HK-2 (cell line): ENCODE measurements around the gene GPR55.
A peak's percentile ranks its signal among the peaks of the same experiment; 100 is the strongest.

Source experiments
- DNase-seq: peaks from one replicate; pipeline ENCODE4 v3.0.0-alpha.2; 2018; ENCODE audit not compliant: unreplicated experiment

Gene GPR55

DNA sequence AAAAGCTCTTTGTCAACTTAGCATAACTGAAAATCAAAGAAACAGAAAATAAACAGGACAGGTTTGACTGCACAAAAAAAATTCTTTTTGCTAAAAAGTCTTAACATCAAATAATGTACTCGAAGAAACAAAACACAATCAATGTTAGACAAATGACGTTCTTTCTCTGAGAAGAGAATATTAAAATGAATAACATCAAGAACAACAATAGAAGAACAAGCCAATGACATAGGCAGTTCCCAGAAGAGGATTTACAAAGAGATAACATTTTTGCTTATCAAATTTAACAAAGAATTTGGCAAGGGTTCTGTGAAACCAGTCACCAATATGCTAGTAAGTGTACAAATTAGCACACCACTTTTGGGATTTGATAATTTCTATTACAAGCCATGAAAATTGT lies 5.8 kb downstream of the GPR55 start:
- no peak for DNase-seq

- no peak for DNase-seq
Measured at GRCh38 chr2:230916218-230916617, 8.8 kb downstream of the GPR55 start.

DNA sequence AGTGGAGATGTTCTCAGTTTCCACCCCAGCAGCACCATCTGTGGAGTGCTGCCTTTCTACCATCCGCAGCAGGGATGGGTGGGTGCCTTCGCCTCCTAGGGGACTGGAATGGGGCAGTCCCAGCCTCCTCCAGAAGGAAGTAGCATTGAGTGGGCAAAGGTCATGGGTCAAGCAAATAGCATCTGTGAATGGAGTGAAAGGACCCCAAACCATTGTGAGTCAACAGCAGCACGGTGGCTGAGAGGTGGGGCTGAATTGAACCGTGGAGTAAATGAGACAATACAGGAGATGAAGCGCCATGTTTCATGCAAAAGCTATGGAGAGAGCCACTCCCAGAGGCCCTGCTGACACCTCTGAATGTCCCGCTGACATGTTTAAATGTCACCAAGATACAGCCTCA lies 9.7 kb downstream of the GPR55 start:
- no peak for DNase-seq

GRCh38 chr2:230914886-230915285 lies 10.2 kb downstream of the GPR55 start:
- DNase-seq, result no peak

DNA sequence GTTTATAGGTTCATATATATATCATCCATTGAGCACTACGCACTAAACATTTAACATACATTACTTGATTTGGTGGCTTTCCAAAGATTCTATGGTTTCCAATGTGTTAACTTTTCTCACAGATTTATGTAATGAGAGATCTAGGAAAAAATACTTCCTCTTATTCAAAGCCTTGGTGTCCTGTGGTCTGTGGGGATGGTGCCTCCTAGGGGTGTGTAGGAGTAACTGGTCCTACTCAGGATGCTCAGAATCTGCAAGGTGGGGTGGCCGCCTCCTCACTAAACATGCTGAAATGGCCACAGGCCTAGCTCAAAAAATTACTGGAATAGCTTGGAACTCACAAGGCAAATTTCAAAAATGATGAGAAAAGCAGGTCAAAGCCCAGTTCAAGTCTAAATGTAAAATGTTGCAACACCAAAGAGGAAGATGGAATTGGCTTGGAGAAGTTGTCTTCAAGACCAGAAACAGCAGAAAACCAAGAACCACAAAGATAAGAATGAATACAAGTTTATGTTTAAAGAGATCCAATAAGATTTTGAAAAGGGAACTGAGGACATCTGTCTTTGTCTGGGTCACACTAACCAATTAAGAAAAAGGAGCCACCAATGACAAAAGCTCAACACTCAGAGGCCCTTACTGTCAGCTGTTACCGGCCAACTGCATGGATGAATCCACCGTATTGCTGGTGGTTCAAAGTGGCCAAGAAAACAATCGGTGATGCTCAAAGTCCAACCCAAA lies 11.5 kb downstream of the GPR55 start:
- DNase-seq, result no peak

GRCh38 chr2:230912724-230913123 lies 12.3 kb downstream of the GPR55 start:
- DNase-seq, result no peak

GRCh38 chr2:230912046-230912445 lies 13.0 kb downstream of the GPR55 start:
- DNase-seq, result no peak

GRCh38 chr2:230910546-230911177 lies 14.4 kb downstream of the GPR55 start:
- no peak for DNase-seq

GRCh38 chr2:230909841-230910545 lies 15.0 kb downstream of the GPR55 start:
- no peak for DNase-seq

DNA sequence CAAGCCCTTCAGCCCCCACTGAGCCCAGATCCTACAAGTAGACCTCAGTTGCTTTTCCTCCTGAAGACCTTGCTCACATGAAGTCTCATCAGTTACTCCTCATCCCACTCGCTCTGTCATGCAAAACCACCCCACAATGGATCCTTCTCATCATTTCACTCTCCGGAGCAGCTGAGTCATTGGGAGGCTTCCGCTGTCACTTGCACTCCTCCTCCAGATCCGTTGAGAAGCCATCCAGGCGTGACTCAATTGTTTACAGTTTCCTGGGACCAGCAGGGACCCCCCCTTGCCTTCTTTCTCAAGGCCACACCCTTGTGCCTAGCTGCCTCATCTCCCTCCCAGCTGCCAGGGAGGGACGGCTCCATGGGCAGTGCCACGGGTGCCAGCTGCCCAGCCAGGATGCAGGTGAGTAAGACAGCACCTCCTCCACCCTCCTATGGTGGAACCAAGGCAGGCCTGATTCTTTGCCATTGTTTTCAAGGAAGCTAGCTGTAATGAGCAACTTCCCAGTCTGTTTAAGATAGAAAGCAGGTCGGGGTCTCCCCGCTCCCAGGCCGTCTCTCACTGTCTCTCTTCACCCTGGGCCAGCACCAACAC lies 16.3 kb downstream of the GPR55 start:
- peak; percentile 77 for DNase-seq

DNA sequence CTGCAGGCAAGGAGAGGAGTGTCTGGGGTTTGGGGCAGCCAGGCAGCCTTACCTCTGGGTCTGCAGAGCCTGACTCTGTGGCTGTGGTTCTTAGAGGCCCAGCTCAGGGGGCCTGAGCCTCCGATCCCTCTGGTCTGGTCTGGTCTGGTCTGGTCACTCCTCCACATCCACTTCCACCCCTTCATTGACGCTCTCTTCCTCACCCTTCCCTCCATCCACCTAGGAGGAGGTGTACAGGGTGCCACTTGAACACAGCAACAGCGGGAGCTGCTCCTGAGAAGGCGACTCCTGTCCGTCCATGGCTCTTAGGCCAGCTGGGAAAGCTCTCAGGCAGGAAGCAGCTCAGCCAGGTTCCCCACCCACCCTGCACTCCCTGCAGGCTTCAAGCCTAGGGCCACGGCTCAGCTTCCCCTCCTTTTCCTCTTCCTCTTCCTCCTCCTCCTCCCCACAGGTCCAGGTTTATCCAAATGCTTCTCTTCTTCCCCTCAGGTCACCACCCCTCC lies 16.9 kb downstream of the GPR55 start:
- DNase-seq, result no peak

- no peak for DNase-seq
Measured at GRCh38 chr2:230907361-230908091, 17.5 kb downstream of the GPR55 start.

DNA sequence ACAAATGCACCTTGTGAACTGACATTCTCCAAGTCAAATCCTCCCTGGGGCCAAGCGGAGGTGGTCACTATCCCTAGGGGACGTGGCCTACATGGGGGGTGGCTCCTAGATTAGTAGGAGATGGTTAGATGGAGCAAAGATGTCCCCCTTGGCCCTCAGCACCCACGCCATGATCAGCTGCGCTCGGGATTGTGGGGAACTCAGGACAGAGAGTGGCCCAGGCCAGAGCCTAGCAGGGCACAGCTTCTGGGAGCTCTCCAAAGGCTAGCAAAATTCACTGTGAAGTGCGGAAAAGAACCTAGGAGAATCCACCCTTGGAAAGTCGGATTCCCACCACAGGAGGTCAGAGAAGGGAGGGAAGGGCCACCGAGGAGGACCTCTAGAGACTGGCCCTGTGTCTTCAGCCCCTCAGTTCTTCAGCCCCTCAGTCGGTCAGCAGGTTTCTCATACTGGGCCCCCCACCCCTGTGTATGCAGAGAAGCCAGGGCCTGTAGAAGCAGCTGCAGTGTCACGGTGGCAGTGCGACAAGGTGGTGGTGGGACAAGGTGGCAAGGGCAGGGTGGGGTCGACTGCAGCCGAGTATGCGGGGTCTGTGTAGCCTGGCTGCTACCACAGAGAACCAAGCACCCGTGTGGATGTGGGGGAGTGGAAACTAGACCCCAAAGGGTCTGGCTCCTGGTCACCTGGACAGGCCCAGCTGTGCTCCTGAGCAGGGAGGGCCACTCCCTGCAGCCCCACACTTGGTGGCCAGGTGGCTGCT lies 18.4 kb downstream of the GPR55 start:
- DNase-seq, result no peak

- no peak for DNase-seq
Measured at GRCh38 chr2:230905448-230906421, 19.3 kb downstream of the GPR55 start.

DNA sequence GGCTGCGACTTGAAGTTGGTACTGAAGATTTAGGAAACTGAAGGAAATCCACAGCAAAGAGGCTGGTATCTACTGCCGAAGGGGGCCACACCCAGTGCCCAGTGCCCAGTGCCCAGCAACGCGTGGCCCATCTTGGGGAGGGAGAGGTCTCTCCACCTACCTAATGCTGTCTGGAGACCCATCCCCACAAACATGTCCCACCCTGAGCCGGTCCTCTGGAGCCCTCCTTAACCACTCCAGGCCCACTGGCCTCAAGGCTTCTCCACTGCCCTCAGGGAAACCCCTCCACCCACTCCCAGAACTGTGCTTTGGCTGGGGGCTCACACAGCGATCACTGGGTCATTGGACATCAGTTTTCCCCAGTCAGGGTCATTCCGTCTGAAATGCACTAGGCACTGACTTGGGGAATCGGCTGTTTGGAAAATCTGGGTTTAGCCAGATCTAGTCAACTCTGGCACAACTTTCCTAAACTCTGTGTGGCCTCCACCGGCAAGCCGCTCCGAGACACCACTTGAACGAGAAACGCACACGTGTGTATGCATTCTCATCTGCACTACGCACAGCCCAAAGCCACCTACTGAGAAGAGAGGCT lies 20.1 kb downstream of the GPR55 start:
- DNase-seq, result no peak

- no peak for DNase-seq
Measured at GRCh38 chr2:230903231-230904150, 21.6 kb downstream of the GPR55 start.

GRCh38 chr2:230902180-230902899 lies 22.7 kb downstream of the GPR55 start:
- DNase-seq, result peak; percentile 48

- no peak for DNase-seq
Measured at GRCh38 chr2:230901006-230901405, 24.0 kb downstream of the GPR55 start.
